Measurements from ENCODE around the gene CRLF2.
"Not testable (repeated sequence)": the region's sequence is repeated elsewhere in the genome, so short reads cannot be mapped to it uniquely, and the experiment has no call there.

CRLF2 gene

DNA sequence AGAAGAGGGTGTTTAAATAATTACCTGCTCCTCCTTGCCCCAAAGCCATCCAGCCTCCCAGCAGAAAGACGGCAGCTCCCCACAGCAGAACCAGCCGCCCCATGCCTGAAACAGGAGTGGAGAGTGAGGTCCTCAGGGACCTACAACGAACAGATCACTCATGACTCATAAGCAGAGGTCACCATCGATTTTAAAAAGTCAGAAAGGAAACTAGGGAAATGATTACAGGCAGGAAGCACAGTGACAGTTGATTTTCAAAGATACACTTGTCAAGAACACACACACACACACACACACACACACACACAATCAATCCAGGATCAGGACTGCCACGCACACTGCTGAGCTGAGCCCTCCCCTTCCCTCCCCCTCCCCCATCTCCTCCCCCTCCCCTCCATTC is at the start of gene CRLF2:
CRLF2 (minus strand) TSS at position 118 of the 400 bp plus-strand sequence; CDS start at position 103, 15 bp downstream.
- Histone ChIP-seq H2AFZ (ENCODE audit: low read depth, low read length, severe bottlenecking) (no peak within 1 kb of the TSS), H3K27ac (ENCODE audit: low read depth, low read length) (no peak within 1 kb of the TSS), H3K79me2 (ENCODE audit: insufficient read depth, low read length) (no peaks in the 10 kb centered on the region), H3F3A (ENCODE audit: insufficient read depth) (no peaks in the 10 kb centered on the region), H3K9me2 (replicated peaks; ENCODE audit: insufficient read depth, low read length) (no peaks in the 10 kb centered on the region), H3K9ac (ENCODE audit: low read length) (no peak within 1 kb of the TSS), H3K36me3 (ENCODE audit: low read length) (no peaks in the 10 kb centered on the region), H3K9me3 (ENCODE audit: insufficient read depth, low read length) (no peaks in the 10 kb centered on the region), H4K20me1 (ENCODE audit: low read depth, low read length) (no peaks in the 10 kb centered on the region), H3K4me2 (ENCODE audit: low read depth, low read length, poor library complexity, severe bottlenecking) (no peak within 1 kb of the TSS), H3K27me3 (ENCODE audit: low read length) (no peaks in the 10 kb centered on the region), H3K4me3 (ENCODE audit: insufficient read depth, low read length, poor library complexity, severe bottlenecking) (no peak within 1 kb of the TSS)
- no peak for TF ChIP-seq EZH2phosphoT487 (conservative IDR thresholded peaks at IDR 0.05; ENCODE audit: low read length)
- no peak for TF ChIP-seq CTCF (IDR thresholded peaks at IDR 0.05; ENCODE audit: insufficient read depth, low read length, poor library complexity, severe bottlenecking)

DNA sequence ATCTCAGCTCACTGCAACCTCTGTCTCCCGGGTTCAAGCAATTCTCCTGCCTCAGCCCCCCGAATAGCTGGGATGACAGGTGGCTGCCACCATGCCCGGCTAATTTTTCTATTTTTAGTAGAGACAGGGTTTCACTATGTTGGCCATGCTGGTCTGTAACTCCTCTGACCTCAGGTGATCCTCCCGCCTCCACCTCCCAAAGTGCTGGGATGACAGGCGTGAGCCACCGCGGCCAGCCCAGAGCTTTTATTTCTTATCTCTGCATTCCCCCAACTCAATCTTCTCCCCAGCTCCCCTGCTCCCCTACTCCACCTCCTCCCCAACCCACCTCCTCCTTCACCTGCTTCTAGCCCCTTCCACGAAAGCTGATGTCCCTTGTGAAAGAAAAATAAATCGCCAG is 49.3 kb upstream of the CRLF2 start:
- not testable (repeated sequence) for H2AFZ ChIP-seq (ENCODE audit: low read depth, low read length, severe bottlenecking); H4K20me1 ChIP-seq (ENCODE audit: low read depth, low read length); H3K4me2 ChIP-seq (ENCODE audit: low read depth, low read length, poor library complexity, severe bottlenecking); H3K4me3 ChIP-seq (ENCODE audit: insufficient read depth, low read length, poor library complexity, severe bottlenecking); H3F3A ChIP-seq (ENCODE audit: insufficient read depth); H3K27ac ChIP-seq (ENCODE audit: low read depth, low read length); H3K9me3 ChIP-seq (ENCODE audit: insufficient read depth, low read length); H3K9ac ChIP-seq (ENCODE audit: low read length); H3K9me2 ChIP-seq (replicated peaks; ENCODE audit: insufficient read depth, low read length); H3K27me3 ChIP-seq (ENCODE audit: low read length); H3K79me2 ChIP-seq (ENCODE audit: insufficient read depth, low read length); H3K36me3 ChIP-seq (ENCODE audit: low read length)

GRCh38 chrX:1261285-1261684 is 48.8 kb upstream of the CRLF2 start:
- H3K79me2 ChIP-seq (ENCODE audit: insufficient read depth, low read length), result no peaks in the 10 kb centered on the region
- H3K27me3 ChIP-seq (ENCODE audit: low read length), result no peaks in the 10 kb centered on the region
- no peak overlapping the region for H3K4me3 ChIP-seq (ENCODE audit: insufficient read depth, low read length, poor library complexity, severe bottlenecking)
- H3F3A ChIP-seq (ENCODE audit: insufficient read depth), result no peaks in the 10 kb centered on the region
- H3K4me2 ChIP-seq (ENCODE audit: low read depth, low read length, poor library complexity, severe bottlenecking), result no peak overlapping the region
- no peak overlapping the region for H3K27ac ChIP-seq (ENCODE audit: low read depth, low read length)
- TF ChIP-seq EZH2phosphoT487 (conservative IDR thresholded peaks at IDR 0.05; ENCODE audit: low read length) (no peak), CTCF (IDR thresholded peaks at IDR 0.05; ENCODE audit: insufficient read depth, low read length, poor library complexity, severe bottlenecking) (no peak)
- no peaks in the 10 kb centered on the region for H4K20me1 ChIP-seq (ENCODE audit: low read depth, low read length)
- no peak overlapping the region for H3K9ac ChIP-seq (ENCODE audit: low read length)
- no peaks in the 10 kb centered on the region for H3K9me3 ChIP-seq (ENCODE audit: insufficient read depth, low read length)
- H3K9me2 ChIP-seq (replicated peaks; ENCODE audit: insufficient read depth, low read length), result no peaks in the 10 kb centered on the region
- H3K36me3 ChIP-seq (ENCODE audit: low read length), result no peaks in the 10 kb centered on the region
- no peak overlapping the region for H2AFZ ChIP-seq (ENCODE audit: low read depth, low read length, severe bottlenecking)

GRCh38 chrX:1252861-1253260 is 40.4 kb upstream of the CRLF2 start:
- H3K9me3 ChIP-seq (ENCODE audit: insufficient read depth, low read length), result no peaks in the 10 kb centered on the region

More at GRCh38 chrX:1252861-1253260, 40.4 kb upstream of the CRLF2 start:
- Histone ChIP-seq H3F3A (ENCODE audit: insufficient read depth) (no peaks in the 10 kb centered on the region), H3K79me2 (ENCODE audit: insufficient read depth, low read length) (no peaks in the 10 kb centered on the region), H3K36me3 (ENCODE audit: low read length) (no peaks in the 10 kb centered on the region), H3K4me2 (ENCODE audit: low read depth, low read length, poor library complexity, severe bottlenecking) (no peak overlapping the region), H4K20me1 (ENCODE audit: low read depth, low read length) (no peaks in the 10 kb centered on the region), H3K27ac (ENCODE audit: low read depth, low read length) (no peak overlapping the region), H3K4me3 (ENCODE audit: insufficient read depth, low read length, poor library complexity, severe bottlenecking) (no peak overlapping the region), H2AFZ (ENCODE audit: low read depth, low read length, severe bottlenecking) (no peak overlapping the region), H3K27me3 (ENCODE audit: low read length) (no peaks in the 10 kb centered on the region), H3K9me2 (replicated peaks; ENCODE audit: insufficient read depth, low read length) (no peaks in the 10 kb centered on the region), H3K9ac (ENCODE audit: low read length) (no peak overlapping the region)
- no peak for TF ChIP-seq EZH2phosphoT487 (conservative IDR thresholded peaks at IDR 0.05; ENCODE audit: low read length)
- TF ChIP-seq CTCF (IDR thresholded peaks at IDR 0.05; ENCODE audit: insufficient read depth, low read length, poor library complexity, severe bottlenecking), result no peak

All from SU-DHL-6 (cell line).